Hepatocyte (in vitro differentiated cells): ENCODE measurements around the gene MICAL3. TPM values are rescaled to one million over a fixed set of nuclear protein-coding genes. Genes with fewer than 3 reads are reported as not detected.

Source experiments
- DNase-seq: peaks from one replicate; pipeline ENCODE4 v3.0.0-alpha.2; 2016; ENCODE audit warnings: low spot score
- H2AFZ ChIP-seq: fragments of 200-600 bp; sonication (generic); 2 replicates; pipeline ENCODE4 v1.6.0; 2016; ENCODE audit warnings: antibody characterized with exemption, mild to moderate bottlenecking
- H3K27ac ChIP-seq: fragments of 200-600 bp; sonication (generic); 2 replicates; pipeline ENCODE4 v1.5.1; 2016; ENCODE audit warnings: mild to moderate bottlenecking
- H3K27me3 ChIP-seq: fragments of 200-600 bp; sonication (generic); 2 replicates; pipeline ENCODE4 v1.6.1; 2016
- H3K36me3 ChIP-seq: fragments of 200-600 bp; sonication (generic); replicated peaks from 2 replicates; pipeline ENCODE4 v1.5.1; 2016; ENCODE audit warnings: low read depth; ENCODE audit not compliant: insufficient read depth
- H3K4me1 ChIP-seq: fragments of 200-600 bp; sonication (generic); 2 replicates; pipeline ENCODE4 v1.5.1; 2016; ENCODE audit warnings: mild to moderate bottlenecking, moderate library complexity; ENCODE audit not compliant: insufficient read depth
- H3K4me2 ChIP-seq: fragments of 200-600 bp; sonication (generic); 2 replicates; pipeline ENCODE4 v1.6.0; 2016
- H3K4me3 ChIP-seq: fragments of 200-600 bp; sonication (generic); 2 replicates; pipeline ENCODE4 v1.5.1; 2016; ENCODE audit warnings: mild to moderate bottlenecking
- H3K79me2 ChIP-seq: fragments of 200-600 bp; sonication (generic); 2 replicates; pipeline ENCODE4 v1.6.0; 2017; ENCODE audit warnings: mild to moderate bottlenecking
- H3K9me2 ChIP-seq: fragments of 200-600 bp; sonication (generic); replicated peaks from 2 replicates; pipeline ENCODE4 v1.6.0; 2017; ENCODE audit warnings: mild to moderate bottlenecking; ENCODE audit not compliant: insufficient read depth
- H3K9me3 ChIP-seq: fragments of 200-600 bp; sonication (generic); 2 replicates; pipeline ENCODE4 v1.5.1; 2016; ENCODE audit warnings: low read depth, mild to moderate bottlenecking
- H4K20me1 ChIP-seq: fragments of 200-600 bp; sonication (generic); 2 replicates; pipeline ENCODE4 v1.6.0; 2016; ENCODE audit warnings: mild to moderate bottlenecking; ENCODE audit not compliant: insufficient read depth, poor library complexity, severe bottlenecking
- CTCF ChIP-seq: fragments of 200-600 bp; sonication (generic); IDR thresholded peaks from 2 replicates; pipeline ENCODE4 v1.5.1; 2016; ENCODE audit warnings: antibody characterized with exemption, mild to moderate bottlenecking; ENCODE audit not compliant: poor library complexity
- EZH2 ChIP-seq: fragments of 200-600 bp; sonication (generic); IDR thresholded peaks from 2 replicates; pipeline ENCODE4 v1.6.1; 2016; ENCODE audit warnings: antibody characterized with exemption, mild to moderate bottlenecking, borderline replicate concordance
- EZH2phosphoT487 ChIP-seq: fragments of 200-600 bp; sonication (generic); IDR thresholded peaks from one replicate; pipeline ENCODE4 v1.6.1; 2018; ENCODE audit warnings: antibody characterized with exemption, mild to moderate bottlenecking, low read depth, moderate library complexity; ENCODE audit not compliant: unreplicated experiment, severe bottlenecking
- WGBS: methylation state at CpG from one replicate; pipeline ENCODE4 v1.1.6; 2016; ENCODE audit warnings: low lambda C conversion rate; ENCODE audit errors: missing lambda C conversion rate; 5-methylcytosine and 5-hydroxymethylcytosine counted together
- polyA plus RNA-seq: library from polyadenylated mRNA; unstranded; fragments of >200 nt; fragmentation: Nextera tagmentation; extraction: Ambion mirVana; gene quantifications from 2 replicates; pipeline ENCODE4 v1.2.1, GENCODE V29; 2016
- total RNA-seq: library from RNA; depleted of rRNA; stranded (reverse); fragments of >200 nt; gene quantifications from 2 replicates; pipeline ENCODE4 v1.2.3, GENCODE V29; 2014

The MICAL3 gene
- total and polyA plus RNA-seq, 2 experiments from 2014 or later = 4.6 to 22.7 TPM

GRCh38 chr22:17853073-17853472, 171.3 kb downstream of the MICAL3 start:
- no peaks in the 10 kb centered on the region for H3K9me2 ChIP-seq
- H3K9me3 ChIP-seq = no peaks in the 10 kb centered on the region
- H3K36me3 ChIP-seq = no peaks in the 10 kb centered on the region
- no peaks in the 10 kb centered on the region for H3K4me1 ChIP-seq
- WGBS = 91% methylated on average over 6 of the region's 6 CpGs
- H2AFZ ChIP-seq = no peak overlapping the region
- TF ChIP-seq EZH2 (no peak), CTCF (no peak), EZH2phosphoT487 (no peak)
- DNase-seq = no peak
- H3K27me3 ChIP-seq = no peaks in the 10 kb centered on the region
- H3K4me3 ChIP-seq = no peak overlapping the region
- no peaks in the 10 kb centered on the region for H4K20me1 ChIP-seq
- no peaks in the 10 kb centered on the region for H3K79me2 ChIP-seq
- no peak overlapping the region for H3K27ac ChIP-seq
- no peak overlapping the region for H3K4me2 ChIP-seq

DNA sequence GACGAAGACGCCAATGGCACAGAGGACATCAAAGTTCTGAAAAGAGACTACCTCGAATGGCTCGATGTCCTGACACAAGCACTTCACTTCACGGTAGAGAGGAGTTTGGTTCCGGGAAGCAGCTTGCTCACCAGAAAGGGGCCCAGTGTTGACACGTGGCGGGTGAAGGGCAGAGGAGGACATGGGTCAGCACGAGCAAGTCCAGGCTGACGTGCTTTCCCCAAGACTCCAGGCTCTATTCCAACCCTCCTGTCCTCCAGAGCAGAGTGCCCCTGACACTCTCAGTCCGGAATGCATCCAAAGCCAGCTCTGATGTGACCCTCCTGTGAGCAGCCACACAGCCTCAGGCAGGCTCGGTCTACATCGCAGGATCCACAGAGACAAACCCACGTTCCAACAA, 172.6 kb downstream of the MICAL3 start:
- H3K4me3 ChIP-seq = no peak overlapping the region
- no peaks in the 10 kb centered on the region for H3K27me3 ChIP-seq
- no peaks in the 10 kb centered on the region for H3K79me2 ChIP-seq
- H3K4me1 ChIP-seq = no peaks in the 10 kb centered on the region
- no peak for DNase-seq
- no peaks in the 10 kb centered on the region for H4K20me1 ChIP-seq
- H3K36me3 ChIP-seq = no peaks in the 10 kb centered on the region
- no peaks in the 10 kb centered on the region for H3K9me2 ChIP-seq
- no peak overlapping the region for H2AFZ ChIP-seq
- WGBS = 86% methylated on average over 14 of the region's 14 CpGs
- no peak overlapping the region for H3K4me2 ChIP-seq
- no peak overlapping the region for H3K27ac ChIP-seq
- TF ChIP-seq EZH2phosphoT487 (no peak), EZH2 (no peak), CTCF (no peak)
- no peaks in the 10 kb centered on the region for H3K9me3 ChIP-seq

DNA sequence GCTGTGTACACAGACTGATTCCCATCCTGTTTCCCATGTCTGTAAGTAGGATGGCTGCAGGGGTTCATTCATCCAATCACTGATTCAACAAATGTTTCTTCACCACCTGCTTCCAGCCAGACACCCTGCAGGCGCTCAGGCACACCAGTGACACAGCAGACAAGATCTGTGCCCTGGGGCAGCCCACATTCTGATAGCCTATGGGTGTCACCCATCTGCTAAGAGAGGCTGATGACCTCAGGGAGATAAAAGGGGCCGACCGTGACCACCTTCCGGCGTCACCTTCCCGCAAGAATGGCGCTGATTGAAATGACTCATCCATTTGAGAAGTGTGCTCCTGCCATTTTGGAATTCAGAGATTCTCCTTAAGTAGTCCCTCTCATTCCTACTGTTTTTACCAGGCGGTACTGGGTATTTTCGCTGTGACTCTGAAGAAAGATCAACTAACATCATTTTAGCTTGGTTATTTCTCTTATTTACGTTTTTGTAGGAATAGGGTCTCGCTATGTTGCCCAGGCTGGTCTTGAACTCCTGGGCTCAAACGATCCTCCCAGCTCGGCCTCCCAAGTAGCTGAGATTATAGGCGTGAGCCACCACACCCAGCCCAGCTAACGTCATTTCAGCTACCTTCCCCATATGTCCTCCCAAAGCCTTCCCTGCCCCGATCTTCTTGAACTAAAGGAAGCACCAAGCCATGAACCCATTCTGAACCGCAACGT, 176.8 kb downstream of the MICAL3 start:
- WGBS = 87% methylated on average over 18 of the region's 18 CpGs
- no peak overlapping the region for H3K4me3 ChIP-seq
- no peak overlapping the region for H3K27ac ChIP-seq
- H3K4me2 ChIP-seq = no peak overlapping the region
- TF ChIP-seq EZH2 = no peak
- no peak for TF ChIP-seq CTCF
- TF ChIP-seq EZH2phosphoT487 = no peak
- no peaks in the 10 kb centered on the region for H3K9me3 ChIP-seq
- H3K36me3 ChIP-seq = no peaks in the 10 kb centered on the region
- H3K79me2 ChIP-seq = no peaks in the 10 kb centered on the region
- no peak overlapping the region for H2AFZ ChIP-seq
- H4K20me1 ChIP-seq = no peaks in the 10 kb centered on the region
- H3K27me3 ChIP-seq = no peaks in the 10 kb centered on the region
- no peaks in the 10 kb centered on the region for H3K4me1 ChIP-seq
- no peaks in the 10 kb centered on the region for H3K9me2 ChIP-seq
- no peak for DNase-seq
